ENCODE results near the gene YWHAG. TPM values are rescaled to one million over a fixed set of nuclear protein-coding genes. Genes with fewer than 3 reads are reported as not detected.

YWHAG gene
- total and polyA plus RNA-seq, 9 of the 15 experiments (the other 6 are each of a cell fraction or from before 2014, with no cell fraction given), result 30.4 to 246 (median 94.5) TPM

DNA sequence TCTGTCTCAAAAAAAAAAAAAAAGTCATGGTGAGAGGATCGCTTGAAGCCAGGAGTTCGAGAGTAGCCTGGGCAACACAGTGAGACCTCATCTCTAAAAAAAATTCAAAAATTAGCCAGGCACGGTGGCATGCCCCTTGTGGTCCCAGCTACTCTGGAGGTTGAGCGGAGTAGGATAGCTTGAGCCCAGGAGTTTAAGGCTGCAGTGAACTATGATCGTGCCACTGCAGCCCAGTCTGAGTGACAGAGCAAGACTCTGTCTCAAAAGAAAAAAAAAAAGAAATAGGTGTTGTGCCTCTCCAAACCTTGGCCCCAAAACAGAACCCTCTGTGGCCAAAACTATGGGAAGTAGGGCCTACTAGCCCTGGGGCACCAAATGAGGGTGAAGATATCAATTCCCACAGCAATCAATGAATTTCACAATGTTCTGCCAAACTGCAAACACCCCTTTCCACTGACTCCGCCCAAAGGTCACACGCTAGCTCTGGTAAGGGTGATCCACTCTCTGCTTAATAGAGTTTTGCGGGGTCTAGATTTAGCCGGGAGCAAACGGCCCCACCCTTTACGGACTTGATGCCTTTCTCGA lies 33.8 kb upstream of the YWHAG start (continued):
- TF ChIP-seq, protein P1, sequence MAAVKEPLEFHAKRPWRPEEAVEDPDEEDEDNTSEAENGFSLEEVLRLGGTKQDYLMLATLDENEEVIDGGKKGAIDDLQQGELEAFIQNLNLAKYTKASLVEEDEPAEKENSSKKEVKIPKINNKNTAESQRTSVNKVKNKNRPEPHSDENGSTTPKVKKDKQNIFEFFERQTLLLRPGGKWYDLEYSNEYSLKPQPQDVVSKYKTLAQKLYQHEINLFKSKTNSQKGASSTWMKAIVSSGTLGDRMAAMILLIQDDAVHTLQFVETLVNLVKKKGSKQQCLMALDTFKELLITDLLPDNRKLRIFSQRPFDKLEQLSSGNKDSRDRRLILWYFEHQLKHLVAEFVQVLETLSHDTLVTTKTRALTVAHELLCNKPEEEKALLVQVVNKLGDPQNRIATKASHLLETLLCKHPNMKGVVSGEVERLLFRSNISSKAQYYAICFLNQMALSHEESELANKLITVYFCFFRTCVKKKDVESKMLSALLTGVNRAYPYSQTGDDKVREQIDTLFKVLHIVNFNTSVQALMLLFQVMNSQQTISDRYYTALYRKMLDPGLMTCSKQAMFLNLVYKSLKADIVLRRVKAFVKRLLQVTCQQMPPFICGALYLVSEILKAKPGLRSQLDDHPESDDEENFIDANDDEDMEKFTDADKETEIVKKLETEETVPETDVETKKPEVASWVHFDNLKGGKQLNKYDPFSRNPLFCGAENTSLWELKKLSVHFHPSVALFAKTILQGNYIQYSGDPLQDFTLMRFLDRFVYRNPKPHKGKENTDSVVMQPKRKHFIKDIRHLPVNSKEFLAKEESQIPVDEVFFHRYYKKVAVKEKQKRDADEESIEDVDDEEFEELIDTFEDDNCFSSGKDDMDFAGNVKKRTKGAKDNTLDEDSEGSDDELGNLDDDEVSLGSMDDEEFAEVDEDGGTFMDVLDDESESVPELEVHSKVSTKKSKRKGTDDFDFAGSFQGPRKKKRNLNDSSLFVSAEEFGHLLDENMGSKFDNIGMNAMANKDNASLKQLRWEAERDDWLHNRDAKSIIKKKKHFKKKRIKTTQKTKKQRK (IDR thresholded peaks at IDR 0.05; ENCODE audit: borderline replicate concordance, low read depth, low read length), result no peak
- peak; percentile 17; the same call in 1 of the 2 replicates for TF ChIP-seq ELF2 (CRISPR knock-in tag; IDR thresholded peaks at IDR 0.05)
- no peak for TF ChIP-seq ZNF644 (tag; IDR thresholded peaks at IDR 0.05; ENCODE audit: low read depth)
- no peak for TF ChIP-seq MYC (IDR thresholded peaks at IDR 0.05; ENCODE audit: low read depth, low read length)
- TF ChIP-seq MYC (CRISPR knock-in tag; IDR thresholded peaks at IDR 0.05; ENCODE audit: borderline replicate concordance, low read depth), result peak; percentile 62; the same call in 1 of the 2 replicates
- TF ChIP-seq DPF2 (IDR thresholded peaks at IDR 0.05), result peak; percentile 65
- TF ChIP-seq ZNF212 (CRISPR knock-in tag; IDR thresholded peaks at IDR 0.05), result no peak
- TF ChIP-seq, protein P2, sequence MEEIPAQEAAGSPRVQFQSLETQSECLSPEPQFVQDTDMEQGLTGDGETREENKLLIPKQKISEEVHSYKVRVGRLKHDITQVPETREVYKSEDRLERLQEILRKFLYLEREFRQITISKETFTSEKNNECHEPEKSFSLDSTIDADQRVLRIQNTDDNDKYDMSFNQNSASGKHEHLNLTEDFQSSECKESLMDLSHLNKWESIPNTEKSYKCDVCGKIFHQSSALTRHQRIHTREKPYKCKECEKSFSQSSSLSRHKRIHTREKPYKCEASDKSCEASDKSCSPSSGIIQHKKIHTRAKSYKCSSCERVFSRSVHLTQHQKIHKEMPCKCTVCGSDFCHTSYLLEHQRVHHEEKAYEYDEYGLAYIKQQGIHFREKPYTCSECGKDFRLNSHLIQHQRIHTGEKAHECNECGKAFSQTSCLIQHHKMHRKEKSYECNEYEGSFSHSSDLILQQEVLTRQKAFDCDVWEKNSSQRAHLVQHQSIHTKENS (CRISPR knock-in tag; IDR thresholded peaks at IDR 0.05), result no peak
- no peak for TF ChIP-seq NR2F6 (CRISPR knock-in tag; IDR thresholded peaks at IDR 0.05)
- TF ChIP-seq CEBPG (CRISPR knock-in tag; IDR thresholded peaks at IDR 0.05), result no peak
- TF ChIP-seq CEBPG (tag; conservative IDR thresholded peaks at IDR 0.05 in 1 of 2, IDR thresholded peaks at IDR 0.05 in 1 of 2), result peak in 1 of 2 experiments; percentile 74; a peak in 2 of 4 replicates
- TF ChIP-seq, protein P3, sequence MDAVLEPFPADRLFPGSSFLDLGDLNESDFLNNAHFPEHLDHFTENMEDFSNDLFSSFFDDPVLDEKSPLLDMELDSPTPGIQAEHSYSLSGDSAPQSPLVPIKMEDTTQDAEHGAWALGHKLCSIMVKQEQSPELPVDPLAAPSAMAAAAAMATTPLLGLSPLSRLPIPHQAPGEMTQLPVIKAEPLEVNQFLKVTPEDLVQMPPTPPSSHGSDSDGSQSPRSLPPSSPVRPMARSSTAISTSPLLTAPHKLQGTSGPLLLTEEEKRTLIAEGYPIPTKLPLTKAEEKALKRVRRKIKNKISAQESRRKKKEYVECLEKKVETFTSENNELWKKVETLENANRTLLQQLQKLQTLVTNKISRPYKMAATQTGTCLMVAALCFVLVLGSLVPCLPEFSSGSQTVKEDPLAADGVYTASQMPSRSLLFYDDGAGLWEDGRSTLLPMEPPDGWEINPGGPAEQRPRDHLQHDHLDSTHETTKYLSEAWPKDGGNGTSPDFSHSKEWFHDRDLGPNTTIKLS (IDR thresholded peaks at IDR 0.05; ENCODE audit: borderline replicate concordance, low read depth), result no peak
- peak; percentile 83 for TF ChIP-seq CEBPB (tag; IDR thresholded peaks at IDR 0.05)
- no peak for TF ChIP-seq MTA2 (IDR thresholded peaks at IDR 0.05; ENCODE audit: low read depth)
- no peak for TF ChIP-seq MCM5 (IDR thresholded peaks at IDR 0.05; ENCODE audit: low read depth)
- TF ChIP-seq, protein P4, sequence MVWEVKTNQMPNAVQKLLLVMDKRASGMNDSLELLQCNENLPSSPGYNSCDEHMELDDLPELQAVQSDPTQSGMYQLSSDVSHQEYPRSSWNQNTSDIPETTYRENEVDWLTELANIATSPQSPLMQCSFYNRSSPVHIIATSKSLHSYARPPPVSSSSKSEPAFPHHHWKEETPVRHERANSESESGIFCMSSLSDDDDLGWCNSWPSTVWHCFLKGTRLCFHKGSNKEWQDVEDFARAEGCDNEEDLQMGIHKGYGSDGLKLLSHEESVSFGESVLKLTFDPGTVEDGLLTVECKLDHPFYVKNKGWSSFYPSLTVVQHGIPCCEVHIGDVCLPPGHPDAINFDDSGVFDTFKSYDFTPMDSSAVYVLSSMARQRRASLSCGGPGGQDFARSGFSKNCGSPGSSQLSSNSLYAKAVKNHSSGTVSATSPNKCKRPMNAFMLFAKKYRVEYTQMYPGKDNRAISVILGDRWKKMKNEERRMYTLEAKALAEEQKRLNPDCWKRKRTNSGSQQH (CRISPR knock-in tag; IDR thresholded peaks at IDR 0.05), result no peak
- TF ChIP-seq, protein P5, sequence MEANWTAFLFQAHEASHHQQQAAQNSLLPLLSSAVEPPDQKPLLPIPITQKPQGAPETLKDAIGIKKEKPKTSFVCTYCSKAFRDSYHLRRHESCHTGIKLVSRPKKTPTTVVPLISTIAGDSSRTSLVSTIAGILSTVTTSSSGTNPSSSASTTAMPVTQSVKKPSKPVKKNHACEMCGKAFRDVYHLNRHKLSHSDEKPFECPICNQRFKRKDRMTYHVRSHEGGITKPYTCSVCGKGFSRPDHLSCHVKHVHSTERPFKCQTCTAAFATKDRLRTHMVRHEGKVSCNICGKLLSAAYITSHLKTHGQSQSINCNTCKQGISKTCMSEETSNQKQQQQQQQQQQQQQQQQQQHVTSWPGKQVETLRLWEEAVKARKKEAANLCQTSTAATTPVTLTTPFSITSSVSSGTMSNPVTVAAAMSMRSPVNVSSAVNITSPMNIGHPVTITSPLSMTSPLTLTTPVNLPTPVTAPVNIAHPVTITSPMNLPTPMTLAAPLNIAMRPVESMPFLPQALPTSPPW (CRISPR knock-in tag; IDR thresholded peaks at IDR 0.05), result no peak
- no peak for TF ChIP-seq ZNF197 (CRISPR knock-in tag; IDR thresholded peaks at IDR 0.05; ENCODE audit: low read depth)
